ENCODE results near the gene CHADL.
"Not testable (repeated sequence)": the region's sequence is repeated elsewhere in the genome, so short reads cannot be mapped to it uniquely, and the experiment has no call there.

Gene CHADL

GRCh38 chr22:41240377-41241132 is at the start of gene CHADL:
TSS of gene CHADL (minus strand) at chr22:41240931. CDS start at chr22:41240881, 50 bp downstream.
- no peak for DNase-seq (ENCODE audit: low read depth)

GRCh38 chr22:41289671-41290070 is 48.9 kb upstream of the CHADL start:
- DNase-seq (ENCODE audit: low read depth), result no peak

- peak; percentile 77 for DNase-seq (ENCODE audit: low read depth)
Observed at GRCh38 chr22:41288245-41288946, 47.7 kb upstream of the CHADL start.

- DNase-seq (ENCODE audit: low read depth), result no peak
Observed at GRCh38 chr22:41286639-41287091, 45.9 kb upstream of the CHADL start.

- peak; percentile 98 for DNase-seq (ENCODE audit: low read depth)
Observed at GRCh38 chr22:41285820-41286638, 45.3 kb upstream of the CHADL start, which contains the start of gene RANGAP1. TSS of gene RANGAP1 (minus strand) at chr22:41286187. CDS start at chr22:41281044, 5,143 bp downstream.

- peak; percentile 86 for DNase-seq (ENCODE audit: low read depth)
Observed at GRCh38 chr22:41285441-41285819, 44.7 kb upstream of the CHADL start.

- no peak for DNase-seq (ENCODE audit: low read depth)
Observed at GRCh38 chr22:41284465-41284864, 43.7 kb upstream of the CHADL start.

- no peak for DNase-seq (ENCODE audit: low read depth)
Observed at GRCh38 chr22:41280854-41281253, 40.1 kb upstream of the CHADL start.

- no peak for DNase-seq (ENCODE audit: low read depth)
Observed at GRCh38 chr22:41280065-41280464, 39.3 kb upstream of the CHADL start.

- DNase-seq (ENCODE audit: low read depth), result no peak
Observed at GRCh38 chr22:41274856-41275255, 34.1 kb upstream of the CHADL start.

- DNase-seq (ENCODE audit: low read depth), result no peak
Observed at GRCh38 chr22:41273128-41273527, 32.4 kb upstream of the CHADL start.

- DNase-seq (ENCODE audit: low read depth), result no peak
Observed at GRCh38 chr22:41271787-41272186, 31.1 kb upstream of the CHADL start.

- DNase-seq (ENCODE audit: low read depth), result no peak
Observed at GRCh38 chr22:41267958-41268357, 27.2 kb upstream of the CHADL start.

GRCh38 chr22:41264408-41264941 is 23.7 kb upstream of the CHADL start:
- no peak for DNase-seq (ENCODE audit: low read depth)

- DNase-seq (ENCODE audit: low read depth), result peak; percentile 68
Observed at GRCh38 chr22:41263704-41264103, 23.0 kb upstream of the CHADL start.

- no peak for DNase-seq (ENCODE audit: low read depth)
Observed at GRCh38 chr22:41262250-41262765, 21.6 kb upstream of the CHADL start.

GRCh38 chr22:41261541-41262249 is 21.0 kb upstream of the CHADL start:
- DNase-seq (ENCODE audit: low read depth), result no peak

GRCh38 chr22:41260871-41261270 is 20.1 kb upstream of the CHADL start:
- no peak for DNase-seq (ENCODE audit: low read depth)

GRCh38 chr22:41259756-41260155 is 19.0 kb upstream of the CHADL start:
- DNase-seq (ENCODE audit: low read depth), result not testable (repeated sequence)

GRCh38 chr22:41257696-41258095 is 17.0 kb upstream of the CHADL start:
- no peak for DNase-seq (ENCODE audit: low read depth)
